Measurements from ENCODE around the gene FTH1.

Gene FTH1

GRCh38 chr11:61917334-61918109 lies 49.9 kb downstream of the FTH1 start, which contains the start of gene RAB3IL1:
RAB3IL1 (minus strand) TSS chr11:61917566; CDS start chr11:61917367, 199 bp downstream.
- Histone ChIP-seq H3K4me1 (ENCODE audit: insufficient read depth, low read length) (peaks cover 32% of the 10 kb centered on the region), H3K9me3 (ENCODE audit: low read length) (no peaks in the 10 kb centered on the region), H3K27ac (ENCODE audit: low read depth, low read length) (peak within 1 kb of the TSS; percentile 20), H3K27me3 (ENCODE audit: control insufficient read depth in 1 of 2, insufficient read depth in 2 of 2, low read length in 2 of 2) (peaks cover 0 to 11% of the 10 kb centered on the region in 2 donors), H3K9ac (ENCODE audit: low read length) (peak within 1 kb of the TSS; percentile 15), H3K4me3 (ENCODE audit: low read depth in 1 of 2, low read length in 2 of 2) (peak within 1 kb of the TSS; percentile 9 to 38), H3K36me3 (ENCODE audit: insufficient read depth, low read length) (no peaks in the 10 kb centered on the region)

GRCh38 chr11:61916737-61917333 lies 50.6 kb downstream of the FTH1 start:
- H3K9ac ChIP-seq (ENCODE audit: low read length) = no peak overlapping the region
- no peaks in the 10 kb centered on the region for H3K9me3 ChIP-seq (ENCODE audit: low read length)
- no peaks in the 10 kb centered on the region for H3K36me3 ChIP-seq (ENCODE audit: insufficient read depth, low read length)
- peaks cover 37% of the 10 kb centered on the region for H3K4me1 ChIP-seq (ENCODE audit: insufficient read depth, low read length)
- peak overlapping the region; percentile 9 to 29 for H3K4me3 ChIP-seq (ENCODE audit: low read depth in 1 of 2, low read length in 2 of 2)
- H3K27ac ChIP-seq (ENCODE audit: low read depth, low read length) = no peak overlapping the region
- peaks cover 0 to 11% of the 10 kb centered on the region in 2 donors for H3K27me3 ChIP-seq (ENCODE audit: control insufficient read depth in 1 of 2, insufficient read depth in 2 of 2, low read length in 2 of 2)

- H3K4me3 ChIP-seq (ENCODE audit: low read depth in 1 of 2, low read length in 2 of 2) = no peak overlapping the region
- H3K4me1 ChIP-seq (ENCODE audit: insufficient read depth, low read length) = peaks cover 44% of the 10 kb centered on the region
- no peaks in the 10 kb centered on the region for H3K9me3 ChIP-seq (ENCODE audit: low read length)
- no peak overlapping the region for H3K9ac ChIP-seq (ENCODE audit: low read length)
- no peaks in the 10 kb centered on the region for H3K36me3 ChIP-seq (ENCODE audit: insufficient read depth, low read length)
- H3K27me3 ChIP-seq (ENCODE audit: control insufficient read depth in 1 of 2, insufficient read depth in 2 of 2, low read length in 2 of 2) = peaks cover 0 to 8% of the 10 kb centered on the region in 2 donors
- H3K27ac ChIP-seq (ENCODE audit: low read depth, low read length) = no peak overlapping the region
These were observed 52.8 kb downstream of the FTH1 start for GRCh38 chr11:61914471-61915171.
